Hepatic stellate cell (primary cell): ENCODE data around the gene BMPR2.
"Not testable (repeated sequence)": the region's sequence is repeated elsewhere in the genome, so short reads cannot be mapped to it uniquely, and the experiment has no call there.

Experiments used
- DNase-seq: peaks from one replicate; pipeline ENCODE4 v3.0.0; 2011; ENCODE audit warnings: low spot score

BMPR2 gene

DNA sequence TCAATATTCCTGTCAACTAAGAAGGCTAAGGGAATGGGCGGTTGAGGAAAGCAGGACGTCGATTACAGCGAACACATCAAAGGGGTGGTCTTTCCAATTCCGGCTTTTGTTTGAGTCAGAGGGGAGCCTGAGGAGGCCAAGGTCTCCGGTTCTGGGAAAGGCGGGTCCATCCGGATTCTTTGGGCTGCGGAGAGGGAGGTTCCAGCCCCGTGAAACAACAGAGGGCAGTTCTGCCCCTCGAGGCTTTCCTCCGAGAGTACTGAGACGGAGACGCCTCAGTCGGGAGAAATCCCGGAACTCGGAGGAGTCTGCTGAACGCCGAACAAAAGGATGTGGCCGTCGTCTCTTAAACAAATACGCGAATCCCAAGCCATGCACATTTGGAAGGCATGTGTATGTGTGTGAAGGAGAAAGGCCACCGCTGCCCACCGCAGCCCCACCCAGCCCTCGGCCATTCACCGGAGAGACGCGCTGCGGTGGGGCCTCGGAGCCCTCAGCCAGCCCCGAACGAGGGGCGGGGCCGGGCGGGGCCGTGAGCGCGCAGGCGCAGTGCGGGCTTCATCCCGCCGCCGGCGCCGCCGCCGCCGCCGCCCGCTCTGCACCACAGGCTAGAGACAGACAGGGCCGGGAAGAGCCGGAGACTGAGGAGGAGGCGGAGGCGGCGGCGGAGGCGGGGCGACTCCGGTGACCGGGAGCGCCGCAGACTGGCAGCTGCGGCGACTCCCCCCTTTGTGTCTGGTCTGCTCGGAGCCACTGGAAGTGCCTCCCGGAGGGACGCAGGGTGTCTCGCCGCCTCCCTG lies at the start of gene BMPR2:
Gene BMPR2 (plus strand): TSS at position 719 of the 800 bp plus-strand sequence. CDS start 1,148 bp downstream, outside the sequence.
- peak; percentile 87 for DNase-seq

DNA sequence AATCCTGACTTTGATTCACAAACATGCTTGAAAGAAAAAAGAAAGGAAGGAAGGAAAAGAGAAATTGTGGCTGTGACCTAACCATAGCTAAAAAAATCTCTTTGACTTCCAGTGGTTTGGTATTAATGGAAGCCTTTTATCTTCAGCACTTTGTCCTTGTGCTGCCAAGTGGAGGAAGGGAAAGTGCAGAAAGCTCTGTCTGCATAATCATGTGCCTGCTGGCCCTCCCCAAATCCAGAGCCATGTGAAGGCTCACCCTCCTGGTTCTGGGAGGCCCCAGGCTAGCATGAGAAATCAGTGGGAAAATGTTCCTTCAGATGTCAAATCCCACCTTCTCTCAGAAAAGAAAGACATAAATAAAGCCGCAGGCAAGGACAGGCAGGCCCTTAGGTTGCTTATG lies 48.3 kb upstream of the BMPR2 start:
- DNase-seq: no peak

DNA sequence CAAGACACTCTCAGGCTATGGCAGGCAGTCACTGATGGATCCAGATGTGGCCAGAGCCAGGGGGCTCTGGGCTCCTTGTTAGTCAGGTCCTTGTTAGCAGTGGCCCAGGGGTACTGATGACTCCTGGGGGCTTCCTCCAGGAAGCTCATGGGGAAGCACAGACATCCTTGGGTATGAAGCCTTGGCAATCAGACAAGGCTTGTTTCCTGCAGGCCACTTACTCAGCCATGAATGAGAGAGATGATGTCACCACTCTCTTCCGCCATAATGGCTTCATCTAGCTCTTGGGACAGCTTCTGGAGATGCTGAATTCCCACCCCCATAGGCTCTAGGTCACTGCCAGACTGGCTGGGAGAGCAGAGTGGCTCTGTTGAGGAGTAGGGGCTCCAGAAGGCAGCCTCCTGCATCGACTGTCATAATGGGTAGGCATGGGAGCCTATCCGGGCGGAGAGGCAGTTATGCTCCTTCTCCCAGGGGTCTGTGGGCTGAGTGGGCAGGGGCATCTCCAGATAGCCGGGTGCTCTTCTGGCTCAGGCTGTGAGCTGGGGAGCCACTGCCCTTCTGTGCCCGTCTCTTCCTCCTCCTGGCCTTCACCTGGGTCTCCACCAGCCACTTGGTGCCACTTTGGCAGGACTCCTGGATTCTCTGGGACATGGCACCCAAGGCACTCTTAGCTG lies 40.2 kb upstream of the BMPR2 start:
- no peak for DNase-seq

DNA sequence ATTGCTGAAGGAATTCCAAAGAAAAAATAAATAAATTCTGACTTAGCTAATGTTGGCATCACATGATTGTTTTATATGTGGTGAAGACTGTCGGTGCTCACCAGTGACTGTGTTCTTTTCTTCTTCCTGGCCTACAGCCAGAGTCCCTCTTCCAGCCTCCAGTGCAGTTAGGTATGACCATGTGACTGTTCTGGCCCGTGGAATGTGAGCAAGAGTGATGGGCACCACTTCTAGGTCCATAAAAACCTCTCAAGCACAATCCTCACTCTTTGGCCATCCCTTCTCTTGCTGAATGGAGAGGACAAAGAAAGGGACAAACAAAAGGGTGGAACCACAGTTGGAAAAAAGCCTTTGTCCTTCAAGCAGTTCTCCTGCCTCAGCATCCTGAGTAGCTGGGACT lies 39.0 kb upstream of the BMPR2 start:
- no peak for DNase-seq

- no peak for DNase-seq
These were observed 38.3 kb upstream of the BMPR2 start for GRCh38 chr2:202337706-202338346.

DNA sequence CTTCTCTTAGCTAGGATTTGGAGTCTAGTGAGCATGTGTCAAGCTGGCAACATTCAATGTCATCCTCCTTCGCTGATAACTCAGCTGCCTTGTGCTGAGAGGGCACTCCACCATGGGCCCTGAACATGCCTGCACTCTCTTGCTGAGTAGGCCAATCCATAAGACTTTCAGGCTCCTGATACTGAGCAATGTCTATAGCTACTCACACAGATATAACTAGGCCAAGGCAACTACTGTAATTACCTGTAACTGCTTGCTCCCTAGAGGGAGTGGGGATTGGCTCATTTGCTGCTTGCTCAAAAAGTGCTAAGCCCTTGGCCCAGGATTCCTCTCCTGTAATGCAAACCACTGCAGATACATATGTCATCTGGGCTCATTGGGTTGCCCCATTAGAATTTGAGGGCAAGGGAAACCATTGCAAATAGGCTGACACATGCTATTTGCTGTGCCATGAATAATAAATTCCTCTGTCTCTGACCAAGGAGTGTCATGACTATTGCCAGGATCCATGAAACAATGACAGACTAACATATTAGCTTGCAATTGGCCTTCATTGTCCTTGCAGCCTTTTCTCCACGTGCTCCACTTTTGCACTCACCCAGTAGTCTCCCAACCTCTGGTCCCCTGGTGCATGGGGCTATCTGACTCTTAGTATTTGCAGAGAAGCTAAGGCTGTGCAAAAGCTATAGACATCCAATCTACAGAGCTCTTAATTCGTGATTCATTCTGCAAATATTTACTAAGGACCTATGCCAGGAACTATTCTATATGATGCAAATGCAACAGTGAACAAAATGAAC lies 36.9 kb upstream of the BMPR2 start:
- DNase-seq: peak; percentile 26

GRCh38 chr2:202344178-202344577 lies 31.9 kb upstream of the BMPR2 start:
- DNase-seq: no peak

DNA sequence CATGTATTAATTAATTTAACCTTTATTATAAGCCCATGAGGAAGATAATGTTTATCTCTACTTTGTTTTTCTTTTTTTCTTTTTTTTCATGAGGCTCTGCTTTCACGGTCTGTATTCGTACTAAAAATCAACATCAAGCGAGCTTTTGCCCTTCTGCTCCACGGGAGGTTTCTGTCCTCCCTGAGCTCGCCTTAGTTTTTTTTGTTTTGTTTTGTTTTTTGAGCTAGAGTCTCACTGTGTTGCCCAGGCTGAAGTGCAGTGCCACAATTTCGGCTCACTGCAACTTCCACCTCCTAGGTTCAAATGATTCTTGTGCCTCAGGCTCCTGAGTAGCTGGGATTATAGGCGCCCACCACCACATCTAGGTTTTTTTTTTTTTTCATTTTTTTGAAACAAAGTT lies 29.9 kb upstream of the BMPR2 start:
- DNase-seq: no peak

GRCh38 chr2:202353430-202353829 lies 22.7 kb upstream of the BMPR2 start:
- no peak for DNase-seq

DNA sequence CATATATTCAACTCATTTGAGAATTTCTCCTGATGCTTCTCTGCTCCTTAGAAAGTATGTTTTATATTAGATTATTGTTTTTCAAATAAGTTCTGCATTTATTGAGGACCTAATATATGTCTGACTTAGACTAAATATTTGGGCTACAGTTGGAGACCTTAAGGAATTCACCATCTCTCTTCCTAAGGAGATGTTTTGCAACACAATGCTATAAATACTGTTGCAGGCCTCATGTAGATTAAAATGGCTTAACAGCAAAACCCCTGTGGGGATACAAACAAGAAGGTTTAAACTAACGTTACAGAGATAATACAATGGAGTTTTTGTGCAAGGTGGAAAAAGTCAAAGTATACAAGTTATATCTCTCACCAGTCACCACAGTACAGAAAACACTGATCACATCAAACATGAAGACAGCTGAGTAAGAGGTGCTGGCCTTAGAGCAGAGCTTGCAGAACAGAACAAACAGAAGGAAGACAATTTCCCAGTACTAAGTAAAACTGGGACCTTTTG lies 20.1 kb upstream of the BMPR2 start:
- no peak for DNase-seq

- not testable (repeated sequence) for DNase-seq
These were observed 17.2 kb upstream of the BMPR2 start for GRCh38 chr2:202358924-202359323.

- DNase-seq: no peak
These were observed 15.5 kb upstream of the BMPR2 start for GRCh38 chr2:202360646-202361045.

DNA sequence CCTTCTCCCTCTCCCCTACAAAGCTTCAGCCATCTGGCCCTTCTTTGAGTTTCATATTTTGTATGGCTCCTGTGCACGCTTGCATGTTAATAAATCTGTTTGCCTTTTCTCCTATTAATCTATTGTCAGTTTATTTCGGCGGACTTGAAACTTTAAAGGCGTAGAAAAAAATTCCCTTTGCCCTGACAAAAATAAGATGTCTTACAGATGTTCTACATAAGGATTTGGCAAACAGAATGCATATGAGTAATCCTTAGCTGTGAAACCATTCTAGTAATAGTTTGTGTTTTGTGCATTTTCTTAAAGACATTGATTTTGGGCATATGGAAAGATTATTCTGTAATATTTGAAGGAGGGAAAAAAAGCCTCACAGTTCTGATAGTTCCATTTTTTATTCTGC lies 15.0 kb upstream of the BMPR2 start:
- DNase-seq: no peak

GRCh38 chr2:202373490-202373889 lies 2.6 kb upstream of the BMPR2 start:
- no peak for DNase-seq

DNA sequence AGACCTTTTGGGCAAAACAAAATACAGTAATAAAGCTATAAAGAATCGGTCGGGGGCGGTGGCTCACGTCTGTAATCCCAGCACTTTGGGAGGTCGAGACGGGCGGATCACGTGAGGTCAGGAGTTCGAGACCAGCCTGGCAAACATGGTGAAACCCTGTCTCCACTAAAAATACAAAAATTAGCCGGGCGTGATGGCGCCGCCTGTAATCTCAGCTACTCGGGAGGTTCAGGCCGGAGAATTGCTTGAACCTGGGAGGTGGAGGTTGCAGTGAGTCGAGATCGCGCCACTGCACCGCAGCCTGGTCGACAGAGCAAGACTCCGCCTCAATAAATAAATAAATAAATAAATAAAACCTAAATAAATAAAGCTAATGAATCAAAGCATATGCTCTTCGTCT lies 1.7 kb upstream of the BMPR2 start:
- DNase-seq: not testable (repeated sequence)

- peak; percentile 49 for DNase-seq
These were observed 1.0 kb upstream of the BMPR2 start for GRCh38 chr2:202375033-202375608.

DNA sequence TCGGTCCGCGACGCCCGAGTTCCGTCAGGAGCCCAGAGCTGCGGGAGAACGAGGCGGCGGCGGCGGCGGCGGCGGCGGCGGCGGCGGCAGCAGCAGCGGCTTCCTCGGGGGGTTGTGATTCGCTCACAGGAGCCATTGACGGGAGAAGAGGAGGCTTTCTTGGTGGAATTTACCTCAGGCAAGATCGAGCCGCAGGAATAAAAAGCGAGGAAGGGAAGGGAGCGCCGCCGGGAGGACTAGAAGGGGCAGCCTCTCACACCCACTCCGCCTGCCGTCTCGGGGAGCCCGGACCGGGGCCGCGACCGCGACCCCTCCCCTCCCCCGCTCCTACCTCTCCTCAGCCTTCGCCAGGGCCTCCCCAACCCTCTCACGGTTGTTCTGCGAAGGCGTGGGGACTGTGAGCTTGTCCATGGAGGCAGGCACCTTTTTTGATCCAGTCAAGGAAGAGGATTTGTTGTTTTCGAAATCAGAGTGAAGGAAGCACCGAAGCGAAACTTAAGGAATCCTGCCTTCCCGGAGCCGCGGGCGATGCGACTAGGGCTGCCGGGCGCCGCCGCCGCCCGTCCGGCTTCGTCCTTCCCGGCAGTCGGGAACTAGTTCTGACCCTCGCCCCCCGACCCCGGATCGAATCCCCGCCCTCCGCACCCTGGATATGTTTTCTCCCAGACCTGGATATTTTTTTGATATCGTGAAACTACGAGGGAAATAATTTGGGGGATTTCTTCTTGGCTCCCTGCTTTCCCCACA lies 506 bp downstream of the BMPR2 start:
- peak; percentile 47 for DNase-seq

GRCh38 chr2:202377207-202377761 lies 1.2 kb downstream of the BMPR2 start:
- peak; percentile 29 for DNase-seq

GRCh38 chr2:202378001-202378400 lies 1.9 kb downstream of the BMPR2 start:
- no peak for DNase-seq

- DNase-seq: no peak
These were observed 2.7 kb downstream of the BMPR2 start for GRCh38 chr2:202378662-202379358.
